GM18499 (cell line): Measurements from ENCODE around the gene ZCCHC7.

Source experiments
- ATAC-seq: cut with Tn5 transposase; IDR thresholded peaks from one replicate; pipeline ENCODE4 v1.9.1; 2021; ENCODE audit warnings: moderate number of reproducible peaks; ENCODE audit not compliant: insufficient read depth, unreplicated experiment

The ZCCHC7 gene

GRCh38 chr9:37243588-37244345 lies 123.4 kb downstream of the ZCCHC7 start:
- no peak for ATAC-seq

DNA sequence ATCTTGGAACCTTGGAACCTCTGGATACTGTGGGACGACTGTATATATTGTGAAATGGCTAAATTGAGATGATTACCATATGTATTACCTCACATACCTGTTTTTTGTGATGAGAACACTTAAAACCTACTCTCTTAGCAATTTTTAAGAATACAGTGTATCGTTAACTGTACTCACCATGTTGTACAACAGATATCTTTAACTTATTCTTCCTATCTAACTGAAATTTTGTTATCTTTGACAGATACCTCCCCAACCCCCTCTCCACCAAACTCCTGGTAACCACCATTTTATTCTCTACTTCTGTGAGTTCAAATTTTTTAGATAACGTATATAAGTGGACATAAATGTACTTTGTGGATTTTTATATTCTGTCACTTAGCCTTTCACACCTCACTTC lies 126.5 kb downstream of the ZCCHC7 start:
- no peak for ATAC-seq

DNA sequence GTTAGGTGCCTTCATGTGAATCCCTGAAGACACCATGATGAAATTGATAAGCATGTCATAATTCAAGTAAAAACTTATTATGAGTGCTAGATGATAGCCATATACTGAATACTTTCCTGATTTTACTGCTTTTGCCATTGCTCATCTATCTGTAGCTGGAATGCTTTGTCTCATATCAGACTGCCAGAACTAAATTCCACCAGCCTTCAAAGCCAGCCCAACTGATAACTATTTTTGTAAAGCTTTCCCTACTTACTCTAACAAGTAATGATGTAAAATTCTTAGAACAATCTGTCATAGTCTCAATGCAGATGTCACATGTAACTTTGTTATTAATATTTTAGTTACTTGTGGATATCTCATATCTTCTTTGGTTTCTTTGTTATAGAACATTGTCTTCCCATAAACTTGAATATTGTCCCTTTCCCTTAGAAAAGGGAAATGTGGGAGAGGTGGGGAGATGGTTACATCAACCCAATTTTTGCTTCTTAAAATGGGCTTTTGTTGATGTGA lies 128.3 kb downstream of the ZCCHC7 start:
- no peak for ATAC-seq

- ATAC-seq, result no peak
These were observed 131.1 kb downstream of the ZCCHC7 start for GRCh38 chr9:37251452-37251851.

GRCh38 chr9:37253377-37253937 lies 133.1 kb downstream of the ZCCHC7 start:
- ATAC-seq, result no peak

DNA sequence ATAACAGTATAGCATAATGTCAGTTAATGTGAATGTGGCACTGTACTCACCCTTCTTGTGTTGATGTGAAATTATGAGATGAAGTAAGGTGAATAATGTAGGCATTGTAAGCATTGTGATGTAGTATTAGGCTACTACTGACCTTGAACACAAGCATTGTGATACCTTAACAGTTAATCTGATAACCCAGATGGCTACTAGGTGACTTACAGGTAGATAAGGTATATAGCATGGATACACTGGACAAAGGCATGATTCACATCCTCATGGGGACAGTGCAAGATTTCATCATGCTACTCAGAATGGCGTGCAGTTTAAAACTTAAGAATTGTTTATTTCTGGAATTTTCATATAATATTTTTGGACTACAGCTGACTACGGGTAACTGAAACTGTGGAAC lies 134.8 kb downstream of the ZCCHC7 start:
- no peak for ATAC-seq

- no peak for ATAC-seq
These were observed 135.8 kb downstream of the ZCCHC7 start for GRCh38 chr9:37255944-37256862.

- no peak for ATAC-seq
These were observed 139.6 kb downstream of the ZCCHC7 start for GRCh38 chr9:37259951-37260350.

DNA sequence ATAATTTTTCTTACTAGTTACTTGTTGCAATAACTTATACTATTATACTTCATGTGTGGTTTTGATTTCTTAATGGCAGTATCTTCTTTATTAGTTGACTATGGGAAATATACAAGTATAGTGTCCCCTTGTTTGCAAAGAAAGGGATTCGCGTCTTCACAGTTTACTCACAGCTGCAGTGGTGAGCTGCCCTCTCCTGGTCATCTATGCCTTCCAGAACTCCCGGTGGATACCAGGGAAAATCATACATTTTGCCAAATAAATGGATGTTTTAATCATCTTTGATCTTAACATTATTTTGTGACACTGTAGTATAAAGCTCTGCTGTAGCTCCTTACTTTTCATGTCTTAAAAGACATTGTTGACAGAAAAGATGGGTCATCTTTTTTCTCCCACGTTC lies 142.0 kb downstream of the ZCCHC7 start:
- ATAC-seq, result no peak

DNA sequence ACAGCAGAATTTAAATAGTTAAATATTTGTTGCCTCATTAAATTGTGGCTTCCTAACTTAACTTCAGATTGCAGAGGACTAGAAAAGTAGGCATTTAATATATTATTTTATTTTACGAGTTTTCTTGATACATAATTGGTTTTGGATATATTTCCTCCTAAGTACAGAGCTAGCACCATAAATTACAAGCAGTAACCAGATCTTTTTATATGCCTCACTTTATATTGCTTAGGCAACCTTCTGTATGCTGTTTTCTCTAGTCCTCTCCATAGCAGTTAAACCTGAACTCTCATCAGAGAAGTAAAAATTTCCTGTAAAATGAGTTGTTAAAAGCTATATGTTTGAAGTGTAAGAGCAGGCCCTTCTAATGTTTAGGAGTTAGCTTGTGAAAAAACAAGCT lies 144.2 kb downstream of the ZCCHC7 start:
- no peak for ATAC-seq

DNA sequence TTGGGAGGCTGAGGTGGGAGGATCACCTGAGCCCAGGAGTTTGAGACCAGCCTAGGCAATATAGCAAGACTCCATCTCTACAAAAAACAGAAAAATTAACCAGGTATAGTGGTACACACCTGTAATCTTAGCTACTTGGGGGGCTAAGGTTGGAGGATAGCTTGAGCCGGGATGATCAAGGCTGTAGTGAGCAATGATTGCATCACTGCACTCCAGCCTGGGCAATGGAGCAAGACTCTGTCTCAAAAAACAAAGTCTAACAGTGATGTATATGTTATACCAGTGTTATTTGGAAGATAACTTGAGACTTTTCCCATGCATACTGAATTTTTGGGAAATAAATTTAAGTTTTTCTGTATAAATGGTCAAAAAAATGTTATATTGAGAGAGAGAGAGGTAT lies 146.3 kb downstream of the ZCCHC7 start:
- ATAC-seq, result no peak

DNA sequence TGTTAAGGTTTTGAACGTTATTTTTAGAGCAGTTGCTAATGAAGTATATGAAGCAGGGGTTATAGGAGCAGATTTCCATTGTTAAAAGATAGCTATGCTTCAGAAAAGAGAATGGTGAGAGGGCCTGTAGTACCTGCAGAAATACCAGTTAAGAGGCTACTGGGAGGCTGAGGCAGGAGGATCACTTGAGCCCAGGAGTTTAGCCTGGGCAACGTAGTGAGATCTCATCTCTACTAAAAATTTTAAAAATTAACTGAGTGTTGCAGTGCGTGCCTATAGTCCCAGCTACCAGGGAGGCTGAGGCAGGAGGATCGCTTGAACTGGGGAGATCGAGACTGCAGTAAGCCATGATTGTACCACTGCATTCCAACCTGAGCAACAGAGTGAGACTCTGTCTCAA lies 148.8 kb downstream of the ZCCHC7 start:
- no peak for ATAC-seq

DNA sequence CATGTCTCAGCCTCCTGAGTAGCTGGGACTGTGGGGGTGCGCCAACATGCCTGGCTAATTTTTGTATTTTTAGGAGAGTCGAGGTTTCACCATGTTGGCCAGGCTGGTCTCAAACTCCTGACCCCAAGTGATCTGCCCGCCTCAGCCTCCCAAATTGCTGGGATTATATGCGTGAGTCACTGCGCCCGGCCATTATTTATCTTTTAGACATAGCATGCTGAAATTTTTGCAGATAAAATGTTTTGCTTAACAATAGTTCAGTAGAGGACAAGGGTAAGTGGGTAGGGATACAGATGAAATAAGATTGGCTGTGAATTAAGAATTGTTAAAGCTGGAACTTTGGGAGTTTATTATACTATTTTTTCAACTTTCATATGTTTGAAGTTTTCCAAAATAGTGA lies 151.3 kb downstream of the ZCCHC7 start:
- no peak for ATAC-seq

- no peak for ATAC-seq
These were observed 153.2 kb downstream of the ZCCHC7 start for GRCh38 chr9:37273595-37273994.

- no peak for ATAC-seq
These were observed 161.2 kb downstream of the ZCCHC7 start for GRCh38 chr9:37281541-37281940.

GRCh38 chr9:37283730-37284325 lies 163.5 kb downstream of the ZCCHC7 start:
- no peak for ATAC-seq

GRCh38 chr9:37284636-37285035 lies 164.3 kb downstream of the ZCCHC7 start:
- no peak for ATAC-seq

- ATAC-seq, result no peak
These were observed 166.3 kb downstream of the ZCCHC7 start for GRCh38 chr9:37286530-37287175.

GRCh38 chr9:37287317-37287716 lies 166.9 kb downstream of the ZCCHC7 start:
- ATAC-seq, result no peak

GRCh38 chr9:37289631-37290030 lies 169.3 kb downstream of the ZCCHC7 start:
- no peak for ATAC-seq
